Left forelimb (tissue), 1 donor: ENCODE measurements around the gene TMC4.
"Not testable (repeated sequence)": the region's sequence is repeated elsewhere in the genome, so short reads cannot be mapped to it uniquely, and the experiment has no call there.

ENCODE experiments used
- DNase-seq: peaks from one replicate; pipeline ENCODE4 v3.0.0-alpha.2; 2018; ENCODE audit warnings: low spot score

Gene TMC4

GRCh38 chr19:54172471-54173358 is at the start of gene TMC4:
TMC4 (minus strand) TSS chr19:54173160; CDS start chr19:54173117, 43 bp downstream.
- no peak for DNase-seq

- not testable (repeated sequence) for DNase-seq
Measured at GRCh38 chr19:54221947-54222346, 49.0 kb upstream of the TMC4 start.

- DNase-seq = not testable (repeated sequence)
Measured at GRCh38 chr19:54219702-54220101, 46.7 kb upstream of the TMC4 start.

- no peak for DNase-seq
Measured at GRCh38 chr19:54218960-54219661, 46.2 kb upstream of the TMC4 start.

GRCh38 chr19:54218259-54218658 is 45.3 kb upstream of the TMC4 start:
- no peak for DNase-seq

GRCh38 chr19:54217517-54218247 is 44.7 kb upstream of the TMC4 start:
- not testable (repeated sequence) for DNase-seq

- no peak for DNase-seq
Measured at GRCh38 chr19:54216869-54217268, 43.9 kb upstream of the TMC4 start.

GRCh38 chr19:54214734-54215133 is 41.8 kb upstream of the TMC4 start:
- DNase-seq = not testable (repeated sequence)

- not testable (repeated sequence) for DNase-seq
Measured at GRCh38 chr19:54214217-54214616, 41.3 kb upstream of the TMC4 start.

GRCh38 chr19:54211235-54211634 is 38.3 kb upstream of the TMC4 start:
- no peak for DNase-seq

- no peak for DNase-seq
Measured at GRCh38 chr19:54209811-54210494, 37.0 kb upstream of the TMC4 start.

GRCh38 chr19:54209058-54209810 is 36.3 kb upstream of the TMC4 start:
- DNase-seq = no peak

GRCh38 chr19:54208784-54209057 is 35.8 kb upstream of the TMC4 start:
- no peak for DNase-seq

- no peak for DNase-seq
Measured at GRCh38 chr19:54207983-54208783, 35.2 kb upstream of the TMC4 start.

- no peak for DNase-seq
Measured at GRCh38 chr19:54207676-54207982, 34.7 kb upstream of the TMC4 start.

GRCh38 chr19:54207193-54207592 is 34.2 kb upstream of the TMC4 start:
- not testable (repeated sequence) for DNase-seq

GRCh38 chr19:54206831-54207177 is 33.8 kb upstream of the TMC4 start:
- no peak for DNase-seq

GRCh38 chr19:54206030-54206830 is 33.3 kb upstream of the TMC4 start:
- no peak for DNase-seq

GRCh38 chr19:54204767-54205468 is 32.0 kb upstream of the TMC4 start:
- no peak for DNase-seq
